B cell (primary cell): Measurements from ENCODE around the gene ACOT11. TPM values are rescaled to one million over a fixed set of nuclear protein-coding genes. Genes with fewer than 3 reads are reported as not detected.

Experiments
- ATAC-seq: fragments of 200-7000 bp; cut with Tn5 transposase; one replicate; pipeline ENCODE4 v1.10.0; 2021; ENCODE audit warnings: low read depth, mild to moderate bottlenecking, moderate number of reproducible peaks, moderate library complexity
- CTCF ChIA-PET: fragments of 350-600 bp; sonication (Branson Sonifier 250); formaldehyde crosslinking; loops from one replicate; lab custom pipeline; 2021; ENCODE audit warnings: antibody characterized with exemption, inconsistent platforms; lab: Charles Lee
- POLR2A ChIA-PET: fragments of 350-600 bp; sonication (Branson Sonifier 250); formaldehyde crosslinking; loops from one replicate; lab custom pipeline; 2021; ENCODE audit warnings: antibody characterized with exemption; lab: Charles Lee
- DNase-seq: peaks from one replicate; pipeline ENCODE4 v3.0.0; 2013
- H2AFZ ChIP-seq: 2 replicates; pipeline ENCODE4 v1.6.1; 2012; ENCODE audit warnings: mild to moderate bottlenecking, low read depth, low read length; ENCODE audit not compliant: insufficient read depth, poor library complexity, severe bottlenecking
- H3K27ac ChIP-seq, 2 donors: 1 replicate in 1 of 2; 2 replicates in 1 of 2; pipeline ENCODE4 v1.5.1; 2012 to 2013; ENCODE audit warnings: low read length in 2 of 2, mild to moderate bottlenecking in 2 of 2, moderate library complexity in 1 of 2
- H3K27me3 ChIP-seq, 4 experiments: fragments of 200-600 bp in 1 of 4; sonication (generic) in 1 of 4; replicated peaks in 1 of 4; 1 replicate in 2 of 4; 2 replicates in 2 of 4; pipeline versions ENCODE4 v1.6.1 to v1.7.0; 2013 to 2016; ENCODE audit warnings: low read length in 3 of 4, mild to moderate bottlenecking in 2 of 4, mixed read lengths in 1 of 4, moderate library complexity in 1 of 4; ENCODE audit not compliant: insufficient read depth in 4 of 4, control insufficient read depth in 3 of 4; ENCODE audit errors: control extremely low read depth in 1 of 4
- H3K36me3 ChIP-seq, 2 experiments: replicated peaks in 1 of 2; 1 replicate in 1 of 2; 2 replicates in 1 of 2; pipeline versions ENCODE4 v1.6.1 to v1.7.1; 2013; ENCODE audit warnings: low read length in 1 of 2; ENCODE audit not compliant: insufficient read depth in 2 of 2, control insufficient read depth in 1 of 2; ENCODE audit errors: control extremely low read depth in 1 of 2, extremely low read depth in 1 of 2
- H3K4me1 ChIP-seq, 2 donors: fragments of 200-600 bp in 1 of 2; sonication (generic) in 1 of 2; 1 replicate in 1 of 2; 2 replicates in 1 of 2; pipeline versions ENCODE4 v1.5.1 to v1.6.1; 2013 to 2017; ENCODE audit warnings: low read length in 2 of 2; ENCODE audit not compliant: control insufficient read depth in 2 of 2, insufficient read depth in 2 of 2
- H3K4me2 ChIP-seq: replicated peaks from 2 replicates; pipeline ENCODE3; 2012; ENCODE audit warnings: mild to moderate bottlenecking, low read depth, low read length; ENCODE audit not compliant: poor library complexity, severe bottlenecking
- H3K4me3 ChIP-seq, 5 experiments: fragments of 200-600 bp in 1 of 5; sonication (generic) in 1 of 5; 1 replicate in 3 of 5; 2 replicates in 2 of 5; pipeline versions ENCODE4 v1.5.1 to v1.7.0; 2011 to 2016; ENCODE audit warnings: low read length in 4 of 5, mild to moderate bottlenecking in 4 of 5, low read depth in 2 of 5, control low read depth in 1 of 5, moderate library complexity in 1 of 5; ENCODE audit not compliant: insufficient read depth in 1 of 5; ENCODE audit errors: control extremely low read depth in 1 of 5, extremely low read depth in 1 of 5
- H3K79me2 ChIP-seq: fragments of 200-600 bp; sonication (generic); one replicate; pipeline ENCODE4 v1.6.0; 2016; ENCODE audit warnings: low read length; ENCODE audit not compliant: control insufficient read depth, insufficient read depth
- H3K9ac ChIP-seq: fragments of 200-600 bp; sonication (generic); 2 replicates; pipeline ENCODE4 v1.6.1; 2017; ENCODE audit warnings: mild to moderate bottlenecking, low read length, moderate library complexity
- H3K9me3 ChIP-seq, 3 donors: one replicate each; pipeline versions ENCODE4 v1.6.1 to v1.7.1; 2013; ENCODE audit warnings: low read length in 2 of 3; ENCODE audit not compliant: control insufficient read depth in 2 of 3, insufficient read depth in 1 of 3; ENCODE audit errors: control extremely low read depth in 1 of 3
- H4K20me1 ChIP-seq: 2 replicates; pipeline ENCODE4 v1.6.0; 2012; ENCODE audit warnings: mild to moderate bottlenecking, low read length; ENCODE audit not compliant: insufficient read depth, control insufficient read depth, poor library complexity, severe bottlenecking
- H3K27ac Mint-ChIP-seq: one replicate; pipeline ENCODE4 v1.8.0; 2021; ENCODE audit warnings: mixed read lengths
- H3K27me3 Mint-ChIP-seq: one replicate; pipeline ENCODE4 v1.8.0; 2021; ENCODE audit warnings: mixed read lengths
- H3K4me1 Mint-ChIP-seq: one replicate; pipeline ENCODE4 v1.8.0; 2021; ENCODE audit warnings: mixed read lengths
- H3K4me3 Mint-ChIP-seq: one replicate; pipeline ENCODE4 v1.8.0; 2021; ENCODE audit warnings: mixed read lengths
- H3K9me3 Mint-ChIP-seq: one replicate; pipeline ENCODE4 v1.8.0; 2022; ENCODE audit warnings: mixed read lengths; ENCODE audit not compliant: insufficient read depth
- EZH2 ChIP-seq: IDR thresholded peaks from 2 replicates; pipeline ENCODE4 v1.6.1; 2012; ENCODE audit warnings: borderline replicate concordance, low read depth, mild to moderate bottlenecking, moderate library complexity, low read length; ENCODE audit not compliant: insufficient read depth, poor library complexity, severe bottlenecking
- WGBS: methylation state at CpG from one replicate; pipeline ENCODE4 v1.1.5; 2013; ENCODE audit warnings: missing lambda C conversion rate; ENCODE audit not compliant: insufficient coverage; 5-methylcytosine and 5-hydroxymethylcytosine counted together
- intact Hi-C: fragments of 100-400 bp; cut with micrococcal nuclease; formaldehyde crosslinking; loops from one replicate; pipeline ENCODE4 v1.10.0; 2022
- polyA plus RNA-seq: library from polyadenylated mRNA; depleted of rRNA; stranded (reverse); fragments of >200 nt; gene quantifications from 2 replicates; pipeline ENCODE4 v1.2.3, GENCODE V29; 2012
- total RNA-seq, 2 donors: library from RNA; stranded (reverse); fragments of 120-200 nt in 1 of 2; gene quantifications; 1 replicate in 1 of 2; 2 replicates in 1 of 2; pipeline versions ENCODE4 v1.2.3 to v1.2.4, GENCODE V29; 2013 to 2022
- TF ChIP-seq, protein P1 (sequence below): fragments of 200-600 bp; IDR thresholded peaks from one replicate; pipeline ENCODE4 v1.8.0; 2022; ENCODE audit warnings: antibody characterized with exemption, mild to moderate bottlenecking

Gene ACOT11
- total and polyA plus RNA-seq, 2 donors (not counting 1 experiment from before 2014, with no cell fraction given): 0.03 to 0.07 TPM

DNA sequence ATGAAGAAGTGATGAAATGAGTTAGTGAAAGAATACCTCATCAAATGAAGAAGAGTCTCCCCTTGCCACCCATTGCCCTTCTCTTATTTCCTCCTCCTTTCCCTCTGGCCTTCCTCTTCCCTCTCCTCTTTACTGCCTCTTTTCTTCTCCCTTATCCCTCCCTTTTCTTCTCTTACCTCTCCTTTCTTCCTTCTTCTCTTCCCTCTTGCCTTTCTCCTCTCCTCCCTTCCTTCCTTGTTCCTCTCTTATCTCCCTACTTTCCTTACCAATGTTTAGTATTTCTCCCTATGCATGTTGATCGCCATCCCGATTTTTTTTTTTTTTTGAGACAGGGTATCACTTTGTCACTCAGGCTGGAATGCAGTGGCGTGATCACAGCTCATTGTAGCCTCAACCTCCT lies 102.4 kb downstream of the ACOT11 start:
- ATAC-seq: no peak
- intact Hi-C loops: no loop called here
- H3K4me1 Mint-ChIP-seq: no peaks in the 10 kb centered on the region
- TF ChIP-seq, protein P1, sequence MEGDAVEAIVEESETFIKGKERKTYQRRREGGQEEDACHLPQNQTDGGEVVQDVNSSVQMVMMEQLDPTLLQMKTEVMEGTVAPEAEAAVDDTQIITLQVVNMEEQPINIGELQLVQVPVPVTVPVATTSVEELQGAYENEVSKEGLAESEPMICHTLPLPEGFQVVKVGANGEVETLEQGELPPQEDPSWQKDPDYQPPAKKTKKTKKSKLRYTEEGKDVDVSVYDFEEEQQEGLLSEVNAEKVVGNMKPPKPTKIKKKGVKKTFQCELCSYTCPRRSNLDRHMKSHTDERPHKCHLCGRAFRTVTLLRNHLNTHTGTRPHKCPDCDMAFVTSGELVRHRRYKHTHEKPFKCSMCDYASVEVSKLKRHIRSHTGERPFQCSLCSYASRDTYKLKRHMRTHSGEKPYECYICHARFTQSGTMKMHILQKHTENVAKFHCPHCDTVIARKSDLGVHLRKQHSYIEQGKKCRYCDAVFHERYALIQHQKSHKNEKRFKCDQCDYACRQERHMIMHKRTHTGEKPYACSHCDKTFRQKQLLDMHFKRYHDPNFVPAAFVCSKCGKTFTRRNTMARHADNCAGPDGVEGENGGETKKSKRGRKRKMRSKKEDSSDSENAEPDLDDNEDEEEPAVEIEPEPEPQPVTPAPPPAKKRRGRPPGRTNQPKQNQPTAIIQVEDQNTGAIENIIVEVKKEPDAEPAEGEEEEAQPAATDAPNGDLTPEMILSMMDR: no peak
- TF ChIP-seq EZH2: no peak
- H3K4me3 Mint-ChIP-seq: no peak overlapping the region
- no peak for DNase-seq
- H3K27ac ChIP-seq: no peak overlapping the region
- no peak overlapping the region for H2AFZ ChIP-seq
- no peaks in the 10 kb centered on the region for H3K4me1 ChIP-seq
- peaks cover 0 to 4% (median 0%) of the 10 kb centered on the region in 4 experiments for H3K27me3 ChIP-seq
- no peak overlapping the region for H3K4me2 ChIP-seq
- H3K4me3 ChIP-seq: no peak overlapping the region
- H3K27me3 Mint-ChIP-seq: peaks cover 14% of the 10 kb centered on the region
- H3K9ac ChIP-seq: no peak overlapping the region
- peaks cover 0 to 6% (median 0%) of the 10 kb centered on the region in 3 donors for H3K9me3 ChIP-seq
- H3K27ac Mint-ChIP-seq: no peak overlapping the region
- ChIA-PET CTCF (no interaction called here), POLR2A (no interaction called here)
- H4K20me1 ChIP-seq: no peaks in the 10 kb centered on the region
- no peaks in the 10 kb centered on the region for H3K36me3 ChIP-seq
- no peaks in the 10 kb centered on the region for H3K9me3 Mint-ChIP-seq
- H3K79me2 ChIP-seq: no peaks in the 10 kb centered on the region
- WGBS: 100% methylated on average over 2 of the region's 3 CpGs

DNA sequence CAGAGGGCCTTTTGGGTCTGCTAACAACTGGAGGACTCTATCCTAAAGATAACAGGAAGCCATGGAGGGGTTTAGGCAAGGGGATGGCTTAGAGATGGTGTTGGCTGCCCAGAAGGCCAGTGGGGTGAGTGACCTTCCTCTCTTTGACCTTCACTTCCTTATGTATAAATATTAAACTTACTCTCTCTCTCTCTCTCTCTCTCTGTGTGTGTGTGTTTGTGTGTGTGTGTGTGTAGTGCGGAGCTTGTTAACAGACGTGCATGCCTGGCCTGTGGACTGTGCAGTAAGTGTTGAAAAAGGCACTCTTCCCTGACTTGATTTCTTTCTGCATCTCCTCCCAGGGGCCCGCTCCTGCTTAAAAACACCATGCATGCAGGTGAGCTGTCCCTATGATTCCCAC lies 103.6 kb downstream of the ACOT11 start:
- Histone ChIP-seq H3K4me2 (no peak overlapping the region), H3K79me2 (no peaks in the 10 kb centered on the region), H4K20me1 (no peaks in the 10 kb centered on the region), H2AFZ (no peak overlapping the region), H3K27ac (no peak overlapping the region), H3K27me3 (peaks cover 0 to 4% (median 0%) of the 10 kb centered on the region in 4 experiments), H3K9me3 (no peaks in the 10 kb centered on the region), H3K4me1 (no peaks in the 10 kb centered on the region), H3K36me3 (no peaks in the 10 kb centered on the region), H3K4me3 (no peak overlapping the region), H3K9ac (no peak overlapping the region)
- no peaks in the 10 kb centered on the region for H3K9me3 Mint-ChIP-seq
- DNase-seq: no peak
- no peak overlapping the region for H3K4me3 Mint-ChIP-seq
- H3K27me3 Mint-ChIP-seq: peaks cover 14% of the 10 kb centered on the region
- ChIA-PET POLR2A (no interaction called here), CTCF (no interaction called here)
- intact Hi-C loops: no loop called here
- no peaks in the 10 kb centered on the region for H3K4me1 Mint-ChIP-seq
- ATAC-seq: no peak
- H3K27ac Mint-ChIP-seq: no peak overlapping the region
- WGBS: no CpG with 5 or more reads among the region's 3 CpGs
- no peak for TF ChIP-seq EZH2
- TF ChIP-seq, protein P1: no peak
